SK-N-SH treated with all-trans-retinoic acid at 6 μM for 48 hours (cell line): ENCODE results near the gene IDH3B.

ENCODE experiments used
- ATAC-seq: fragments of 200-7000 bp; cut with Tn5 transposase; 3 replicates; pipeline ENCODE4 v1.9.1; 2020; ENCODE audit warnings: mild to moderate bottlenecking, moderate library complexity
- ESRRG ChIP-seq: fragments of 250-450 bp; sonication (Bioruptor Pico); IDR thresholded peaks from 2 replicates; pipeline ENCODE4 v1.6.1; 2021; ENCODE audit warnings: mild to moderate bottlenecking
- POU6F1 ChIP-seq: fragments of 250-450 bp; sonication (Bioruptor Pico); IDR thresholded peaks from 2 replicates; pipeline ENCODE4 v1.8.0; 2021; ENCODE audit warnings: low read depth, mild to moderate bottlenecking, moderate library complexity, borderline replicate concordance

The IDH3B gene

DNA sequence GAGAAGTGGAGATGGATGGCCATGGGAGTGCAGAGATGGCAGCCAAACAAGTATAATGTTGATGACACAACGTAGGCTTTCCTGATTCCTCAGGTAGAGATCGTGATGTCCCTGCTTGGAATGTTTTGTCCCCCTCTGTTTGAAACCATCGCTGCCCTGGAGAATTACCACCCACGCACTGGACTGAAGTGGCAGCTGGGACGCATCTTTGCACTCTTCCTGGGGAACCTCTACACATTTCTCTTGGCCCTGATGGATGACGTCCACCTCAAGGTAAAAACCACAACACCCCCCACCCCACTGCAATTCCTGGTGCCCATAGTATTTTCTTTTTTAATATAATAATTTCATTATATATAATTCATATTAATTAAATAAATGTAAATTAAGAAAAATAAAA lies 53.7 kb downstream of the IDH3B start:
- no peak for ATAC-seq
- TF ChIP-seq POU6F1 (no peak), ESRRG (CRISPR knock-in tag) (no peak)
